NCI-H1417 treated with DMSO at 0.1 percent for 48 hours (cell line): ENCODE results near the gene TIAM1.

ENCODE experiments used
- DNase-seq: peaks from one replicate; lab custom pipeline; 2025; lab: John Stamatoyannopoulos, UW

The TIAM1 gene

GRCh38 chr21:31201144-31201543, 142.9 kb downstream of the TIAM1 start:
- DNase-seq, result no peak

GRCh38 chr21:31198575-31198974, 145.5 kb downstream of the TIAM1 start:
- peak; percentile 30 for DNase-seq

- no peak for DNase-seq
Observed at GRCh38 chr21:31196724-31197123, 147.3 kb downstream of the TIAM1 start.

GRCh38 chr21:31195334-31196015, 148.6 kb downstream of the TIAM1 start:
- DNase-seq, result no peak

- DNase-seq, result no peak
Observed at GRCh38 chr21:31194510-31195293, 149.4 kb downstream of the TIAM1 start.

- DNase-seq, result no peak
Observed at GRCh38 chr21:31193761-31194160, 150.3 kb downstream of the TIAM1 start.

DNA sequence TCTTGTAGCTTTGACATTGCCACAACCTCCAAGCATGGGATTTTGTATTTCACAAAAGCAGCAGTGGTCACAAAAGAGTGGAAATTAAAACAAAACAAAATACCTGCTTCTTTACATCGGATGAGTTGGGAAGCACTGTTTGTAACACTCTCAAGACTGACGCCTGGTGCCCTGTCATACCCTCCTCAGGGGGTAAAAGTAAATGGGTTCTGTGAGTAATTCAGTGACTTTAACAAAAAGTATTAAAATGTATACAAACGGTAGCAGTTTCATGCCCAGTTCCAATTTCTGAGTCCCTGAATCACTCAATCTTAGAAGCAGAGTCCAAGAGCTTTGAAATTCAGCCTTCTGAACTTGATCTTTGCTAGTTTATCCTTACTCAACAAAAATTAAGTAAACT, 152.5 kb downstream of the TIAM1 start:
- DNase-seq, result no peak

DNA sequence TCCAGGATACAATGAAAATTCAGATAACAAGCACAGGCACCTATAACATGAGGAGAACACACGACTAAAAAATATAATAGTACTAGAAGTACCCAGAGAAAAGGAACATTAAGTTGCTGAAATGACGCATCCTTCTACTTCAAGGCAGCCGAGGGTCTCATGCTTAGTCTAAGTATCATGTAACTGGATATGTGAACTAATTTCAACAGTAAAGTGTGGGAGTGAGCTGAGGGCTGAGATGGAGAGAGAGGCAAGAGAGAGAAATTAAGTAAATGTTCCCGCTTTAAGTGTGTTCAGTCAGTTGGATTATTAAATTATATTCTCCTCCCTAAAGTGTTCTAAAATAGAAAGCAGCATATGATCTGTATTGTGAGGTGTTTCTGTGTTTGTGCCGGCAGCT, 153.5 kb downstream of the TIAM1 start:
- DNase-seq, result no peak

- DNase-seq, result no peak
Observed at GRCh38 chr21:31187499-31187898, 156.6 kb downstream of the TIAM1 start.

GRCh38 chr21:31186916-31187315, 157.1 kb downstream of the TIAM1 start:
- DNase-seq, result no peak

GRCh38 chr21:31185663-31186062, 158.4 kb downstream of the TIAM1 start:
- peak; percentile 53 for DNase-seq

GRCh38 chr21:31184876-31185275, 159.2 kb downstream of the TIAM1 start:
- DNase-seq, result no peak

GRCh38 chr21:31184459-31184858, 159.6 kb downstream of the TIAM1 start:
- DNase-seq, result no peak

- DNase-seq, result no peak
Observed at GRCh38 chr21:31182231-31183140, 161.6 kb downstream of the TIAM1 start.

DNA sequence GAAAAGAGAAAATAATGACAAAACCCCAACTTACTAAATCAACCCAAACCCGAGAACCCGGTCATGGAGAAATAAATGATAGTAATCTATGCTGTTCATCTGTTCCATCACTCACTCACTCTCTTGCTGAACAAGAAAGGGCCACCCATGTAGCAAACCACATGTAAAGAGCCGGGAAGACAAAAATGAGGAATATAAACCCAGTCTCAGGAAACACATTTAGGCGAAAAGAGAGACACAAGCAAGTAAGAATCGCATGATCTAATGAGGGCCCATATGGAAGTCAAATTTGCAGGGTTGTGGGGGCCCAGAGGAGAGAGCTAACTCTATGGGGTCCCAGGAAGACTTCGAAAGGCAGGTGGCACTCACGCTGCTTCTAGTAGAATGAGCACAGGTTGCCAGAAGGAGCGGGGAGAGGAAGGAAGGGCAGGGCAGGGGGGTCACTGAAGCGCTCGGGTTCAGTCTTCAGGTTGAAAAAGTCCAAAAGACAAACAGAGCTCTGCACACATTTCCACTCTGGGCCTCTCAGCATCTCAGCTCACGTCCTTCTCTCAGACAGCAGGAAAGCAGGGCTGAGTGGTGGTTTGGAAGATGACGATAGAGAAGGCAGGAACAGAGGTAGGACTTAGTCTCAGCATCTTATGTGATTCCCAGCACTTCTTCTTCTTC, 162.8 kb downstream of the TIAM1 start:
- DNase-seq, result no peak

- DNase-seq, result no peak
Observed at GRCh38 chr21:31180256-31181081, 163.6 kb downstream of the TIAM1 start.

- DNase-seq, result no peak
Observed at GRCh38 chr21:31176725-31177124, 167.3 kb downstream of the TIAM1 start.

DNA sequence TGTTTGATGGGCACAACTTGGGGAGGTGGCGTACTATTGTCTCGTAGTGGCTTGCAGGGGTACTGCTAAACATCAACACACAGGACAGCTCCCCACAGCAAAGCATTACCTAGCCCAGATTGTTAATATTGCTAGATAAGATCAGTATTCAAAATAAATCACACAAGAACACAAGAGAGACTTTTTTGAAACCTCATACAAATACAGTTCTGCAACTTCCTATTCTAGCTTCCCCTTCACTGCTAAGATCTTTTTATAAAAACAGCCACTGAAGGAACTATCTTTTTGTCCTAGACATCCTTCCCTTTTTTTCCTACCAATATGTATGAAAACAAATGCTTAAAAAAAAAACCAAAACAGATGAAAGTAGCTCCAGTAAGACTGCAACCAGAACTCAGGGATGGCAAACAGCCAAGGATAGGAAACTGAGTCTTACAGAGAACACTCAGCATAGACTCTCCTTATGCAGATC, 167.9 kb downstream of the TIAM1 start:
- DNase-seq, result no peak

DNA sequence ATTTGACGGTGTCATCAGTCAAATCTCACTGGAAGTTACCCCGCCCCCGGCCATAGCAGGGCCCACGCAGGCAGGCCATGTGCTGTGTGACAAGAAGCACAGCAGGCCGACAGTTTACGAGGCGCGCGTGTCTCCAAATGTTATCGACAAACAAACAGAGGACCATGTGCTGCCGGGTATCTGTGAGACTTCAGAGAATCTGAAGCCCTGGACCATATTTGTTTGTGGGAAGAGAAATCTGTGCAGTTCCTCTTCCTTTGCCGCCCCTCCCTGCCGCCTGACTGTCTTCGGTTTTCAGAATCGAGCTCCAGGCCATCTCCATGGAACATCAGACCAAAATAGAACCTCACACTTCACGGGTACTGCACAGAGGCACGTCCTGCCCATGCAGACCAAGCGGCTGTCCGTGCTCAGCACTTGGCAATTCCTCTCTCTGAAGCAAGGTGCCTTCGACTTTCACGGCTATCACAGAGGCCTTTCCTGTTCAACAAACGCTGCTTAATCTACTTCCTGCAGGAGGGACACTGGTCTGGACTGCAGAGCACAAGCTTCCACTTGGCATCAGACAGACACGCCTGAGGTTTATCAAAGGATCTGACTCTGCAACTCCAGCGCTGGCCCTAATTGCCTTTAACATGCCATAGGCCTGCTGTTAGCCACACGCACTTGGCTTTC, 170.0 kb downstream of the TIAM1 start:
- no peak for DNase-seq

DNA sequence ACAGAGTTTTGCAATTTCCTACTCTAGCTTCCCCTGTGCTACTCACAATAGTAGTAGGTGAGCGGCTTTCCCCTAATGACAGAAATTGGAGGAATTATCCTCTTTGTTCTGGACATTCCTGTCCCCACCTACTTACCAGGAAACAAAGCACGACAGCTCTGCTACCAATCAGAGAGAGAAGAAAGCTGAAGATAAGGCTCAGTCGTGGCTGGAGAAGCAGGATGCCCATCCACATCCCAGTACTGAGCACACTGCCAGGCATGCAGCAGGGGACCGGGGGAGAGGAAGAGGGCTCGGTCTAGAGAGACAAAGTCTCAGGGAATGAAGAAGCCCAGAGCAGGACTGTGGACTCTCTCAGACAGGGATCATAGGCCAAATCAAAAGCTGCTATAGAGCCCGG, 171.7 kb downstream of the TIAM1 start:
- no peak for DNase-seq
